ENCODE results near the gene CYP4F8. TPM values are rescaled to one million over a fixed set of nuclear protein-coding genes. Genes with fewer than 3 reads are reported as not detected.
"Not testable (repeated sequence)": the region's sequence is repeated elsewhere in the genome, so short reads cannot be mapped to it uniquely, and the experiment has no call there.

CYP4F8 gene
- total and polyA plus RNA-seq, 2 donors (not counting 1 experiment from before 2014, with no cell fraction given) = not detected

- no peaks in the 10 kb centered on the region for H3K36me3 ChIP-seq (replicated peaks in 1 of 2; ENCODE audit: control extremely low read depth in 1 of 2, control insufficient read depth in 1 of 2, extremely low read depth in 1 of 2, insufficient read depth in 2 of 2, low read length in 1 of 2)
- Mint-ChIP-seq H3K27ac (no peak overlapping the region), H3K4me1 (no peaks in the 10 kb centered on the region), H3K9me3 (ENCODE audit: insufficient read depth) (peaks cover 7% of the 10 kb centered on the region), H3K27me3 (peaks cover 50% of the 10 kb centered on the region), H3K4me3 (no peak overlapping the region)
- ATAC-seq (ENCODE audit: low read depth) = no peak
- H3K27ac ChIP-seq (ENCODE audit: low read length in 2 of 2) = no peak overlapping the region
- 55% methylated on average over 2 of the region's 4 CpGs for WGBS (ENCODE audit: insufficient coverage)
- H3K79me2 ChIP-seq (ENCODE audit: control insufficient read depth, insufficient read depth, low read length) = no peaks in the 10 kb centered on the region
- POLR2A ChIA-PET = no interaction called here
- TF ChIP-seq EZH2 (IDR thresholded peaks at IDR 0.05; ENCODE audit: borderline replicate concordance, insufficient read depth, low read depth, low read length, poor library complexity, severe bottlenecking) = no peak
- no peak for TF ChIP-seq CTCF (IDR thresholded peaks at IDR 0.05)
- H3K4me3 ChIP-seq (ENCODE audit: control extremely low read depth in 1 of 5, extremely low read depth in 1 of 5, insufficient read depth in 1 of 5, low read depth in 2 of 5, low read length in 4 of 5) = no peak overlapping the region
- no peak overlapping the region for H3K9ac ChIP-seq (ENCODE audit: low read length)
- H3K9me3 ChIP-seq (ENCODE audit: control extremely low read depth in 1 of 3, control insufficient read depth in 2 of 3, insufficient read depth in 1 of 3, low read length in 2 of 3) = peaks cover 1 to 6% (median 4%) of the 10 kb centered on the region in 3 donors
- no peak for DNase-seq
- intact Hi-C loops (cut with micrococcal nuclease) = no loop called here
- CTCF ChIA-PET = no interaction called here
- no peaks in the 10 kb centered on the region for H3K4me1 ChIP-seq (ENCODE audit: control insufficient read depth in 2 of 2, insufficient read depth in 2 of 2, low read length in 2 of 2)
- no peak overlapping the region for H2AFZ ChIP-seq (ENCODE audit: insufficient read depth, low read depth, low read length, poor library complexity, severe bottlenecking)
- H4K20me1 ChIP-seq (ENCODE audit: control insufficient read depth, insufficient read depth, low read length, poor library complexity, severe bottlenecking) = no peaks in the 10 kb centered on the region
- no peak overlapping the region for H3K4me2 ChIP-seq (replicated peaks; ENCODE audit: low read depth, low read length, poor library complexity, severe bottlenecking)
- H3K27me3 ChIP-seq (replicated peaks in 1 of 4; ENCODE audit: control extremely low read depth in 1 of 4, control insufficient read depth in 3 of 4, insufficient read depth in 4 of 4, low read length in 3 of 4) = peaks cover 0 to 9% (median 3%) of the 10 kb centered on the region in 4 experiments
Measured at GRCh38 chr19:15591796-15592195, 23.2 kb upstream of the CYP4F8 start.

GRCh38 chr19:15592506-15592905 lies 22.5 kb upstream of the CYP4F8 start:
- H3K27ac ChIP-seq (ENCODE audit: low read length in 2 of 2); H3K79me2 ChIP-seq (ENCODE audit: control insufficient read depth, insufficient read depth, low read length); H3K9ac ChIP-seq (ENCODE audit: low read length); CTCF ChIA-PET; H3K4me1 ChIP-seq (ENCODE audit: control insufficient read depth in 2 of 2, insufficient read depth in 2 of 2, low read length in 2 of 2); POLR2A ChIA-PET; H3K4me3 Mint-ChIP-seq; ATAC-seq (ENCODE audit: low read depth); H3K9me3 ChIP-seq (ENCODE audit: control extremely low read depth in 1 of 3, control insufficient read depth in 2 of 3, insufficient read depth in 1 of 3, low read length in 2 of 3); H3K27me3 ChIP-seq (replicated peaks in 1 of 4; ENCODE audit: control extremely low read depth in 1 of 4, control insufficient read depth in 3 of 4, insufficient read depth in 4 of 4, low read length in 3 of 4); intact Hi-C loops (cut with micrococcal nuclease); H3K9me3 Mint-ChIP-seq (ENCODE audit: insufficient read depth); H3K4me2 ChIP-seq (replicated peaks; ENCODE audit: low read depth, low read length, poor library complexity, severe bottlenecking); H3K27ac Mint-ChIP-seq; H3K4me1 Mint-ChIP-seq; H2AFZ ChIP-seq (ENCODE audit: insufficient read depth, low read depth, low read length, poor library complexity, severe bottlenecking); H3K36me3 ChIP-seq (replicated peaks in 1 of 2; ENCODE audit: control extremely low read depth in 1 of 2, control insufficient read depth in 1 of 2, extremely low read depth in 1 of 2, insufficient read depth in 2 of 2, low read length in 1 of 2); H4K20me1 ChIP-seq (ENCODE audit: control insufficient read depth, insufficient read depth, low read length, poor library complexity, severe bottlenecking); DNase-seq; H3K4me3 ChIP-seq (ENCODE audit: control extremely low read depth in 1 of 5, extremely low read depth in 1 of 5, insufficient read depth in 1 of 5, low read depth in 2 of 5, low read length in 4 of 5): not testable (repeated sequence)
- WGBS (ENCODE audit: insufficient coverage) = no CpG with 5 or more reads among the region's 5 CpGs
- peaks cover 49% of the 10 kb centered on the region for H3K27me3 Mint-ChIP-seq

GRCh38 chr19:15593766-15594165 lies 21.3 kb upstream of the CYP4F8 start:
- WGBS (ENCODE audit: insufficient coverage) = no CpG with 5 or more reads among the region's 4 CpGs
- H3K4me2 ChIP-seq (replicated peaks; ENCODE audit: low read depth, low read length, poor library complexity, severe bottlenecking); H3K4me3 Mint-ChIP-seq; H3K27ac Mint-ChIP-seq; H3K4me1 ChIP-seq (ENCODE audit: control insufficient read depth in 2 of 2, insufficient read depth in 2 of 2, low read length in 2 of 2); H3K79me2 ChIP-seq (ENCODE audit: control insufficient read depth, insufficient read depth, low read length); DNase-seq; H3K4me1 Mint-ChIP-seq; ATAC-seq (ENCODE audit: low read depth); H3K27me3 ChIP-seq (replicated peaks in 1 of 4; ENCODE audit: control extremely low read depth in 1 of 4, control insufficient read depth in 3 of 4, insufficient read depth in 4 of 4, low read length in 3 of 4); H3K27ac ChIP-seq (ENCODE audit: low read length in 2 of 2); H3K4me3 ChIP-seq (ENCODE audit: control extremely low read depth in 1 of 5, extremely low read depth in 1 of 5, insufficient read depth in 1 of 5, low read depth in 2 of 5, low read length in 4 of 5); H4K20me1 ChIP-seq (ENCODE audit: control insufficient read depth, insufficient read depth, low read length, poor library complexity, severe bottlenecking); POLR2A ChIA-PET; H2AFZ ChIP-seq (ENCODE audit: insufficient read depth, low read depth, low read length, poor library complexity, severe bottlenecking); H3K9ac ChIP-seq (ENCODE audit: low read length); H3K36me3 ChIP-seq (replicated peaks in 1 of 2; ENCODE audit: control extremely low read depth in 1 of 2, control insufficient read depth in 1 of 2, extremely low read depth in 1 of 2, insufficient read depth in 2 of 2, low read length in 1 of 2); CTCF ChIA-PET; H3K9me3 ChIP-seq (ENCODE audit: control extremely low read depth in 1 of 3, control insufficient read depth in 2 of 3, insufficient read depth in 1 of 3, low read length in 2 of 3); intact Hi-C loops (cut with micrococcal nuclease); H3K9me3 Mint-ChIP-seq (ENCODE audit: insufficient read depth): not testable (repeated sequence)
- peaks cover 45% of the 10 kb centered on the region for H3K27me3 Mint-ChIP-seq

Data from B cell (primary cell).